Fibroblast of the aortic adventitia (primary cell): ENCODE data around the gene NFIA. TPM values are rescaled to one million over a fixed set of nuclear protein-coding genes. Genes with fewer than 3 reads are reported as not detected.

Source experiments
- DNase-seq: peaks from one replicate; pipeline ENCODE4 v3.0.0-alpha.2; 2010; ENCODE audit warnings: low read depth
- H3K4me3 ChIP-seq: 2 replicates; pipeline ENCODE4 v1.5.1; 2011; ENCODE audit warnings: low read depth, mild to moderate bottlenecking, control low read depth, low read length, moderate library complexity
- total RNA-seq: library from RNA; depleted of rRNA; stranded (reverse); fragments of >200 nt; gene quantifications from 2 replicates; pipeline ENCODE4 v1.2.3, GENCODE V29; 2012; ENCODE audit warnings: low replicate concordance
- TF ChIP-seq, protein P1 (sequence below): IDR thresholded peaks from 2 replicates; pipeline ENCODE4 v1.5.1; 2011; ENCODE audit warnings: mild to moderate bottlenecking, low read length, control low read depth, inconsistent platforms; ENCODE audit not compliant: insufficient read depth

The NFIA gene
- total RNA-seq, 1 donor = 32.0 TPM

DNA sequence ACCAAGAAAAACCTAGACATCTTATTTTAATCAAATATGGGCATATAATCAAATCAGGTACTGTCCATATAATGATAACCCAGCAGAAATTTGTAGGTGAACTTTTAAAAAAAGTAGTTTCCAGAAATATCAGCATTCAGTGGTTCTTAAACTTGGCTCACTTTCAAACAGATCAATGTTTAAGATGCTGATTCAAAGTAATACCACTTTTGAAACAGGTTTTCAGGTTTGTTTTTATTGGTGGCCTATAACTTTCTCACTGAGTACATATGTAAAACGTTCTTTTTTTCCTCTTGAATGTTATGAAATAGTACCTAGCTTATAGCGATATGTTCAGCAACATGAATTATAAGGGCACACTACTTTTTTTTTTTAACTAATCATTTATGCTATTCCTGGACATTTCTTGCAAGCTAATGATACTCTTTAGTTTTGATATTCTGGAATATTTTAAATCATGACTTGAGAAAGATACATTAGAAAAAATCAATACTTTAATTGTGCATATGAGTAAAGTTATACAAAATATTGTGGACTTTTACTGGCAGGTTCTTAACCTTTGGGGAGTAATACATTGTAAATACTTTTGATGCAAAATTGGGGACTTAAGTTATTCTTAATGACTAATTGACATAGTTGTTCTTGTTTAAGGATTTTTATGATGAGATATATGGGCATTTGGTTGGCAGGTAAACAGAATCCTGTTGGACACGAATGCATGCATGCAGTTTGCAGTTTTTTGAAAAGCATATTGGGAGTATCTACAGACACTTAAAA lies 3.0 kb downstream of the NFIA start:
- peak; percentile 56 for DNase-seq
- TF ChIP-seq, protein P1, sequence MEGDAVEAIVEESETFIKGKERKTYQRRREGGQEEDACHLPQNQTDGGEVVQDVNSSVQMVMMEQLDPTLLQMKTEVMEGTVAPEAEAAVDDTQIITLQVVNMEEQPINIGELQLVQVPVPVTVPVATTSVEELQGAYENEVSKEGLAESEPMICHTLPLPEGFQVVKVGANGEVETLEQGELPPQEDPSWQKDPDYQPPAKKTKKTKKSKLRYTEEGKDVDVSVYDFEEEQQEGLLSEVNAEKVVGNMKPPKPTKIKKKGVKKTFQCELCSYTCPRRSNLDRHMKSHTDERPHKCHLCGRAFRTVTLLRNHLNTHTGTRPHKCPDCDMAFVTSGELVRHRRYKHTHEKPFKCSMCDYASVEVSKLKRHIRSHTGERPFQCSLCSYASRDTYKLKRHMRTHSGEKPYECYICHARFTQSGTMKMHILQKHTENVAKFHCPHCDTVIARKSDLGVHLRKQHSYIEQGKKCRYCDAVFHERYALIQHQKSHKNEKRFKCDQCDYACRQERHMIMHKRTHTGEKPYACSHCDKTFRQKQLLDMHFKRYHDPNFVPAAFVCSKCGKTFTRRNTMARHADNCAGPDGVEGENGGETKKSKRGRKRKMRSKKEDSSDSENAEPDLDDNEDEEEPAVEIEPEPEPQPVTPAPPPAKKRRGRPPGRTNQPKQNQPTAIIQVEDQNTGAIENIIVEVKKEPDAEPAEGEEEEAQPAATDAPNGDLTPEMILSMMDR = no peak
- peak overlapping the region; percentile 78 for H3K4me3 ChIP-seq

DNA sequence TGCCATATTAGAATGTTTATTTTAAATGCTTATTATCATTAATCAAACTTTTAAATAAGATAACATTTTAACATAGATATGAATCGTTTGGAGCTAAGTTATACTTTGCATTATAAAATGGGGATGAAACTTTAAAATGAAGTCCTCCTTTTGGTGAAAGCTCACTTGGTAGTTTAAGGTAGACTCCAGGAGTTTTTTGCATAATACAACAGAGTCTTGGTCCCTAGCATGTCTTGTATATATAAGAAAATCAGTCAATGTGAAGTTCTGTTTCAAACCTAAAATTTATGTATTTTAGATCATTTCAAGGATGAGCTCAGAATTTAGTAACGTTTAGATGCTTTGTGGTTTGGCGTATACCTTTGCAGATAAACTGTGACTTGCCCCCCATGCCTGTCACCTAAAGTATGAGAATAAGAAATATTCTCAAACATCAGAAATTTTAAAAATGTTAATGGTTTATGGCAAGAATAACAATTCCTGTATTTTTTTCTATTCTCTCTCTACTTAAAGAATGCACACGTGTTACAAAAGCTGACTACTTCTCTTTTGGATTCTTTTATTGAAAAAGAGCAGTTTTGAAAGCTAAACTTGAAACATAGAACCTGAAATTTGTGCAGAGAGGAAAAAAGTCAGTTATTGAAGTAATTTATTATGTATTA lies 3.8 kb downstream of the NFIA start:
- peak; percentile 59 for DNase-seq
- TF ChIP-seq, protein P1 = no peak

DNA sequence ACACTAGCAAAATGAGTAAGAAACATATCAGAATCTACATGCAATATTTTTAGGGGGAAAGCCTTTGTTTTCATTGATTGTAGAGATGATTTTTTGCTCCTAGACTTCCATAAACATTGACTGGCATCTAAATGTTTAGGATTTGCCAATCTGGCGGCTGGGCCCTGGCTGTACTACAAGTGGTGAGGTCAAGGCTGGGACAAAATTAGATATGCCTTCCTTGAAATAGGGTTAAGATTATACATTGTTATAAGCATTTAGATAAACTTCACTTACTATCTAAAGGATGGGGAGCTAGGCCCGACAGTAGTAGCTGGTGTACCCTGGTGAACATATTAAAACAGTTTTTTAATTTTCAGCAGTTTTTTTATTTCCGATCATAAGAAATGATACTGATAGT lies 5.2 kb downstream of the NFIA start:
- no peak overlapping the region for H3K4me3 ChIP-seq
- TF ChIP-seq, protein P1 = no peak
- peak; percentile 49 for DNase-seq

More for the DNA sequence above, 3.8 kb downstream of the NFIA start:
- H3K4me3 ChIP-seq = peak overlapping the region; percentile 7

DNA sequence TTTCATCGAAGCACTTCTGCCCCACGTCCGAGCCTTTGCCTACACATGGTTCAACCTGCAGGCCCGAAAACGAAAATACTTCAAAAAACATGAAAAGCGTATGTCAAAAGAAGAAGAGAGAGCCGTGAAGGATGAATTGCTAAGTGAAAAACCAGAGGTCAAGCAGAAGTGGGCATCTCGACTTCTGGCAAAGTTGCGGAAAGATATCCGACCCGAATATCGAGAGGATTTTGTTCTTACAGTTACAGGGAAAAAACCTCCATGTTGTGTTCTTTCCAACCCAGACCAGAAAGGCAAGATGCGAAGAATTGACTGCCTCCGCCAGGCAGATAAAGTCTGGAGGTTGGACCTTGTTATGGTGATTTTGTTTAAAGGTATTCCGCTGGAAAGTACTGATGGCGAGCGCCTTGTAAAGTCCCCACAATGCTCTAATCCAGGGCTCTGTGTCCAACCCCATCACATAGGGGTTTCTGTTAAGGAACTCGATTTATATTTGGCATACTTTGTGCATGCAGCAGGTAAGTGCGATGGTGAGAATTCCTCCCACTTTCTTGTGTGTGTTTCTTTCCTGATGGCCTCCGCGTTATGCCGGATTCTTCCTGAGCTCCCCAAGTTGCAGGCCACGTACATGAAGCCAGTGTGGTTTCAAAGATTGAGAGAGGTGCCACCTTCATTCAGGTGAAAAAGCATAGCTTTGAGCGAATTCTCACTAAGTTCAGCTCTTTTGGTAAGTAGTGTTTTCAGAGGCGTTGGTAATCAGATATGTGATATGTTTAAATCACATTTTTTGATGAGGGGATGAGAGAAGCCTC lies 6.0 kb downstream of the NFIA start:
- no peak overlapping the region for H3K4me3 ChIP-seq
- DNase-seq = no peak
- TF ChIP-seq, protein P1 = no peak

DNA sequence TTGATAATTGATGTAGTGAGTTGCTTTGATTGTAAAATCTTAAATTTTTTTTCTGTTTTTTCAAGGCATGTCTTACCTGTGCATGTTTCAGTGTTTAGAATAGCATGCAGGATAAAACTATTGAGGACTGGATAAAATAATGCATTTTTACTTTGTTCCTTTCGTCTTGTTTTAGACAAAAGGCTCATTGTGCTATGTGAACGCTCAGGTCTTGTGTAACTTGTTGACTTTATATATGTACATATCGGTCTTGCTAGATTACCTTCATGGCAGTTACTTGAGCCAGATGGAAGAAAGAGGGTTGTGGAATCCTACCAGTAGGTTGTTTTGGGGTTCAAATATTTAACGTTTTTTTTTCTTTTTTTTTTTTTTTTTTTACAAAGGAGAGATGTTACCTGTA lies 7.0 kb downstream of the NFIA start:
- DNase-seq = no peak
- TF ChIP-seq, protein P1 = no peak
- H3K4me3 ChIP-seq = no peak overlapping the region

DNA sequence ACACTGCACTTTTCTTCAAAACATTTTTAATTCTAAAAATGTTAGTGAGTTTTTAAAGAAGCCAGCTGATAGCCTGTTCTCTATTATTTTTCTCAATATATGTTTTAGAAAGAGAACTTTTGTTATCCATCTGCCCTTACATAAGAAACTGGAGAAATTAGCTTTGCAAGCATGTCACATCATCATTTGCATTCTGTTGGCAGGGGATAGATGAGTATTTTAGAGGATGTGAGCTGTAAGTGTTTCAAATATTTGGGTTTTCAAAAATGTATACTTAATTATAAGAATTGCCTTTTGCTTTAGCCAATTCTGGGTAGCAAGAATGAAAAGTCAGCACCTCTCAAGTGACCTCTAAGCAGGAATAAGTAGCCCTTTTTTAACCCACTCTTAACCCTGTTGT lies 7.4 kb downstream of the NFIA start:
- TF ChIP-seq, protein P1 = no peak
- no peak for DNase-seq
- no peak overlapping the region for H3K4me3 ChIP-seq
